Stimulated activated CD4-positive, alpha-beta T cell treated with anti-CD3 and anti-CD28 coated beads, TNF-alpha, amount 100 ng/mL, for 48 hours (primary cell): Measurements from ENCODE around the gene HMGB4.

Experiments used
- DNase-seq, 3 donors: peaks; one replicate each; pipeline ENCODE4 v3.0.0-alpha.2; 2020; ENCODE audit warnings: low read depth in 3 of 3

Gene HMGB4

GRCh38 chr1:33863779-33864178 is at the start of gene HMGB4:
HMGB4 (plus strand) TSS chr1:33864079; CDS start chr1:33864192, 113 bp downstream.
- no peak for DNase-seq

DNA sequence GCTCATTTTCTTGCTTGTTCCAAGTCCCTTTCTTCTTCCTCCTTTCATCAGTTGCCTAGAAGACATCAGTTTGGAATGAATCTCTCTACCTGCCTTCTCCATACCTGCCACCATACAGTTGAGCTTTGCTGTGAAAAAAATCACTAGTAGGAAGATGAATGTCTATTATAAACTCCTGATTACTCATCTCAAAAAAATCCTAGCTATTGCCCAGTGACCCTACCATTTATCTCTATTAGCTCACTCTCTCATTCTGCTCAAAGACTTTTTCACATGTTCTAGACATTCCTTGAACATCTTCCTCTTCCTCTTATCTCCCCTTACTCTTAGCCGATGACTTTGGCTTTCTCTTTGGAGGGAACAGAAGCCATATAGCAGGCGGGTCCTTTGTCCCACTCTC is 49.7 kb upstream of the HMGB4 start:
- DNase-seq = no peak

GRCh38 chr1:33815061-33815460 is 48.8 kb upstream of the HMGB4 start:
- DNase-seq = no peak

DNA sequence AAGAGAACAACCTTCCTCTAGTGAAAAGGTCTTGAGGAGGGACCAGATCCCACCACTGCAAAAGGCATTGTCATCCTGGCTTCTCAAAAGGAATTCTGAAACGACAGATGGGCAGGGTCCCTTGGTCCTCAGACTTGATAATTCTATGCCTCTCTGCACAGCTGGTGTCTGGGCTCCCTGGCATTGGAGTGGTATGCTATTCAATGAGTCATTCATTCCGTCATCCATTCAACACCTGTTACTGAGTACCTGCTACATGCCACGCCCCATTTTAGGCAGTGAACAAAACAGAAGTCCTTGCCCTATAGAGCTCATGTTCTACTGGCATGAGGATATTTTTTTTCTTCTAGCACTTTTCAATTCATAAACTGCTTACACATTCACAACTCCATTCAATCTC is 45.8 kb upstream of the HMGB4 start:
- DNase-seq = no peak

DNA sequence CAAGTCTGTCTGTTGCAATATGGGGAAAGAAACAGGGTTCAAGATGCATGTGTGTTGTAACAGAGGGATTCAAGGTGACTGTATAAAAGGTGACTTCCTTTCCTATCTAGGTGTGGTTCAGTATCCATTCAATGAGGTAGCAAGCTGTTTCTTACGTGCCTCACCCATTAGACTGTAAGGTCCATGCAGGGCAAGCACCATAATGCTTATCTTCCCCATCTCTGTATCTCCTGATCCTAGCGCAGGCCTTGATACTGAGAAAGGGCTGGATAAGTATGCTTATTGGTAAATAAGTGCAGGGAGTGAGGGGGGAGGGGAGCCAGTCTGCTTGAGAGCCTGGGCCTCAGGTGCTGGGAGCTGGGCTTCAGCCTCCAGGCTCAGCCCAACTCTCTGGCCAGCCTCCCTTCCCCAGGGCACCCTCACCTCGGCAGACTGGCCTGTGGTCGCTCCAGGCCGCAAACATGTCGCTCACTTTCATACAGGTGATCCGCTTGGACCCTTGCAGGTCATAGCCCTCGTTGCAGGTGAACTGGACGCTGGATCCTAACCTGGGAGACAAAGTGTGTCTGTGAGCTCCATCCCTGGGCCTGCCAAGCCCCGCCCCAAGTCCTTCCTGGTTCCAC is 44.5 kb upstream of the HMGB4 start:
- DNase-seq = no peak

- no peak for DNase-seq
These were observed 44.0 kb upstream of the HMGB4 start for GRCh38 chr1:33819913-33820311.

- no peak for DNase-seq
These were observed 43.1 kb upstream of the HMGB4 start for GRCh38 chr1:33820804-33821203.

GRCh38 chr1:33821291-33821690 is 42.6 kb upstream of the HMGB4 start:
- DNase-seq = no peak

- DNase-seq = no peak
These were observed 41.5 kb upstream of the HMGB4 start for GRCh38 chr1:33822396-33822795.

GRCh38 chr1:33823401-33823800 is 40.5 kb upstream of the HMGB4 start:
- DNase-seq = no peak

DNA sequence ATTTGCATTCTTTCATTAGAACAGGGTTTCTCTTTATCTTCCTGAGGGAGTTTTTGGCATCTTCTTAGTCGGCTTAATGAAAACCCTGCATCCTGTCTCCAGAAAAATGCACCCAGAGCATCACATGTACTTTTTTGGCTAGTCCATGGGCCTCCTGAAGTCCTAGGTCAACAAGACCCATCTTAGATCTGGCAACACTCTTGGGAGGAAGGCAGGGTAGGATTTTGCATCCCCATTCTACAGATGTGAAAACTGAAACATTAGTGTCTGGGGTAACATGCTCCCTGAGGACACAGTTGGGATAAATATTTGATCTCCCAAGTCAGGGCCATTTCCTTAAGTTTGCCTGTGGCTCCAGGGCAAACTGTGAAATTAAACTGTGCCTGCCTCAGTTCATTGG is 40.0 kb upstream of the HMGB4 start:
- no peak for DNase-seq

GRCh38 chr1:33824321-33824720 is 39.6 kb upstream of the HMGB4 start:
- DNase-seq = no peak

DNA sequence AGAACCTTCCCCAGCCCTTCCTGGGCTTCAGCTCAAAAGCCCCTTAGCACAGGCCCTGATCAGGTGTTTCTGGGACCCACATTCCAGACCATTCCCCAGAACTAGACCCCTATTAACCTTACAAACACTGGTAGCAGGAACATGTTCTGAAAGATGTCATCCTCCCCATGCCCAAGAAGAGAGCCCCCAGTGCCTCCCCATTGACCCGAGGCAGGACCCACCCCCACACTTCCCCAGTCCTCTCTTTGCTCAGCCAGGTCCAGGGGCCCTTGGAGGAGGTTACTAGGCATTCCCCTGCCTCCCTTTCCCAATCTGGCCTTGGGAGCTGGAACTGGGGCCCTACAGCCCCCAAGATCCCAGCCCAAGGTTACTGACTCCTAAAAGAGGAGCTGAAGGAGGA is 38.9 kb upstream of the HMGB4 start:
- DNase-seq = no peak

GRCh38 chr1:33825506-33825905 is 38.4 kb upstream of the HMGB4 start:
- DNase-seq = no peak

GRCh38 chr1:33826311-33826710 is 37.6 kb upstream of the HMGB4 start:
- no peak for DNase-seq

DNA sequence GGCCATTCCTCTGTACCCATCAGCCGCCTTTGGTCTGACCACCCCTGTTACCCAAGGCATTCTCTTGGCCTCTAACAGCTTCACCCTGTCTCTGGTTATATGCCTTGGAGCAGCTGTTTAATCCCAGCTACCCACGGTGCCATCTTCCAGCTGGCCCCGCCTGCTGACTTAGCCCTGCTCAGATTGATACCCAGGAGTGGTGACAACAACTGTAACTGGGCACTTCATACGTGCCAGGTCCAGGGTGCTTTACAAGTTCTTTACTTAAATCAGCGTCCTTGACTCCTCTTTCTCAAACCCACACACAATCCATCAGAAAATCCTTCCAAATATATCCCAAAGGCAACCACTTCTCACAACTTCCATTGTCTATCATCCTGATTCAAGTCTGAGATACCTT is 37.2 kb upstream of the HMGB4 start:
- no peak for DNase-seq

DNA sequence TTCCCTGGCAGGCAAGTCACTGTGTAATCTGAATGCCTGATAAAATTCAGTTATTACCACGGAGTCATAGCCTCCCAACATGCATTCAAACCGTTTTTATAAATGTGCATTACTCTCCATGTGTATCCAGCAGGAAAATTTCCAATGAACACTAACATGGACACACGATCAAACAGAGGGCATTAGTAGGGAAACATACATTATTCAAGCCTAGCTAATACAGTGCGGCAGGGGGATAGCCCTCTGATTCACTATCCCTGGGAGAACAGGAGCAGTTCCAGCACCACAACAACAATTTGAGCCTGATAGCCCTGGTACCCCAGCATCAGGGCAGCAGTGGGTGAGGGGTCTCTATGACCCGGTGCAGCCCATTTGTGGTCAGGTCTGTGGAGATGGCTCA is 35.8 kb upstream of the HMGB4 start:
- no peak for DNase-seq

DNA sequence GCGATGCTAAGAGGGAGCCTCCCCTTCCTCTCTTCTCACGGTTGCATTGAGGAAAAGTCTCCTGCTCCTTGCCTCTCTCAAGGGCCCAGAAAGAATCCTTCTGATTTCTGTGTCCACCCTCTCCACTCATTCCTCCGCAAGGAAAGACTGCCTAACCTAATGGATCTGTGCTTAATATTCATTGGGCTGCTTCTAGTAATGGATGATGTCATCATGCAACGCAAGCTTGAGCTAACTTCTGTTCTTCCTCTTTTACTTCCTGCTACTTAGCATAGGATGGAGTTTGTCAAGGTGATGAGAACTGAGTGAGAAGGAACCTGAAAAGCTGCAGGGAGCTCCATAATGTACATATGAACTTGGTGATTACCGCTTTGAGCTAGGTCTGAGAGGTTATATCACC is 35.2 kb upstream of the HMGB4 start:
- DNase-seq = no peak

- DNase-seq = no peak
These were observed 27.0 kb upstream of the HMGB4 start for GRCh38 chr1:33836911-33837310.

GRCh38 chr1:33837635-33838034 is 26.2 kb upstream of the HMGB4 start:
- DNase-seq = no peak

- DNase-seq = no peak
These were observed 22.4 kb upstream of the HMGB4 start for GRCh38 chr1:33841494-33841893.

GRCh38 chr1:33842348-33842747 is 21.5 kb upstream of the HMGB4 start:
- DNase-seq = no peak

DNA sequence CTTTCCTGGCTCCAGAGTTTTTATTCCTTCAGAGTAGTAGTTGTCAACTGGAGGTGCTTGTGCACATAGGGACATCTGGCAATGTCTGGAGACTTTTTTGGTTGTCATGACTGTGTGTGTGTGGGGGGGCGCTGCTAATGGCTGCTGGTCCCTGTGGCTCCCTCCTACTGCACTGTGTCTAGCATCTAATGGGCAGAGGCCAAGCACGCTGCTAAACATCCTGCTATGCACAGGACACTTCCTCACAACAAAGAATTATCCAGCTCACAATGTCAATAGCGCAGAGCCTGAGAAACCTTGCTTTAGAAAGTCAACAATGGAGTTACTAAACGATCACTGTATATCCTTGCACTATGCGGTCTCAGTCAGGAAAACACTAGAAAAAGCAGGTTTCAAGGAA is 19.7 kb upstream of the HMGB4 start:
- DNase-seq = no peak

DNA sequence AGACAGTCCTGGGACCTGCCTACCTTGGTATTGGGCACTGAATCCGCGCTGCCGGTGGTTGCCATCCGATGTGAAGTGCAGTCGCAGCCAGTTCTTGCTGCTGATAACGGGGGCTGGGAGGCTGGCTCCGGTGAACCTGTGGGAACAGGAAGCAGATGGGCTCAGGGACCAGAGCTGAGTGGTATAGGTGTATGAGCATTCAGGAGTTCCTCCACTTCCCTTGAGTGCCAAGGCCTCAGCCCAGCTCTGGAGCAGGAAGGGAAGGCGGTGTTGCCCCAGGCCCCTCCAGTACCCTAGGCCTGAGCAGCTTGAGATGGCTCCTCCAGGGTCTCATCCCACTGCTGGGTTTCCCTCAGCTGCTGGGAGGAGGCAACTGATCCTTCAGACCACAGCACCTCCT is 17.0 kb upstream of the HMGB4 start:
- DNase-seq = no peak
